ENCODE data around the gene LAMA1. TPM values are rescaled to one million over a fixed set of nuclear protein-coding genes. Genes with fewer than 3 reads are reported as not detected.

The LAMA1 gene
- total and polyA plus RNA-seq, 2 of the 8 experiments (the other 6 are each of a cell fraction or from before 2014, with no cell fraction given) = 30.4 to 48.7 TPM

GRCh38 chr18:7104649-7105048 lies 12.9 kb downstream of the LAMA1 start:
- no peak overlapping the region for H2BK12ac ChIP-seq (ENCODE audit: low read depth, low read length)
- no peak overlapping the region for H3K14ac ChIP-seq (ENCODE audit: insufficient read length)
- no peak overlapping the region for H2BK5ac ChIP-seq (ENCODE audit: low read depth, low read length)
- TF ChIP-seq CBX8 (IDR thresholded peaks at IDR 0.05; ENCODE audit: borderline replicate concordance, low read depth, low read length) (no peak), POLR2A (IDR thresholded peaks at IDR 0.05; ENCODE audit: control extremely low read depth in 1 of 2, low read depth in 2 of 2, low read length in 2 of 2) (no peak), TEAD4 (IDR thresholded peaks at IDR 0.05; ENCODE audit: low read depth, low read length) (no peak), KDM5A (IDR thresholded peaks at IDR 0.05; ENCODE audit: low read length) (no peak), JUN (IDR thresholded peaks at IDR 0.05; ENCODE audit: low read depth, low read length) (no peak), SP1 (IDR thresholded peaks at IDR 0.05; ENCODE audit: low read depth, low read length) (no peak), EP300 (IDR thresholded peaks at IDR 0.05; ENCODE audit: borderline replicate concordance in 1 of 2, low read depth in 2 of 2, low read length in 2 of 2) (no peak), SIN3A (conservative IDR thresholded peaks at IDR 0.05 in 1 of 2, IDR thresholded peaks at IDR 0.05 in 1 of 2; ENCODE audit: low read depth in 1 of 2, low read length in 2 of 2) (no peak), SIRT6 (IDR thresholded peaks at IDR 0.05; ENCODE audit: low read length) (no peak), CHD2 (IDR thresholded peaks at IDR 0.05; ENCODE audit: low read length) (no peak), SUZ12 (IDR thresholded peaks at IDR 0.05; ENCODE audit: low read length) (no peak), MAFK (IDR thresholded peaks at IDR 0.05; ENCODE audit: low read depth, low read length) (no peak), EZH2 (IDR thresholded peaks at IDR 0.05; ENCODE audit: low read depth, low read length, severe bottlenecking) (no peak), GTF2F1 (IDR thresholded peaks at IDR 0.05; ENCODE audit: borderline replicate concordance, low read depth, low read length) (no peak), CTBP2 (IDR thresholded peaks at IDR 0.05; ENCODE audit: borderline replicate concordance, insufficient read depth, insufficient read length, low read length) (no peak)
- H3K23ac ChIP-seq (ENCODE audit: insufficient read length) = no peak overlapping the region
- no peak overlapping the region for H3K9ac ChIP-seq (replicated peaks in 1 of 4; ENCODE audit: extremely low read depth in 1 of 4, low read depth in 3 of 4, low read length in 3 of 4)
- H3K9me3 ChIP-seq (ENCODE audit: insufficient read depth in 2 of 2, low read depth in 1 of 2, low read length in 1 of 2) = no peaks in the 10 kb centered on the region
- H2AK5ac ChIP-seq (ENCODE audit: low read depth, low read length) = no peak overlapping the region
- H3K23me2 ChIP-seq (ENCODE audit: low read depth, low read length) = no peaks in the 10 kb centered on the region
- no peak overlapping the region for H3K4ac ChIP-seq (replicated peaks; ENCODE audit: insufficient read length, low read depth, low read length)
- no peak overlapping the region for H2BK15ac ChIP-seq (ENCODE audit: low read length)
- H4K8ac ChIP-seq (ENCODE audit: extremely low read depth, insufficient read depth, low read length) = no peak overlapping the region
- H3K56ac ChIP-seq (replicated peaks; ENCODE audit: insufficient read length, low read depth, low read length) = no peak overlapping the region
- H3K27ac ChIP-seq (ENCODE audit: low read depth, low read length) = no peak overlapping the region
- no peak overlapping the region for H3K4me2 ChIP-seq (ENCODE audit: insufficient read depth in 1 of 2, low read depth in 2 of 2, low read length in 2 of 2)
- H3K79me1 ChIP-seq (ENCODE audit: low read depth, low read length) = peaks cover 8% of the 10 kb centered on the region; the same call in 1 of the 2 replicates
- FAIRE-seq (no peak), DNase-seq (ENCODE audit: low read depth in 1 of 2, low spot score in 2 of 2) (no peak)
- peaks cover 3 to 24% of the 10 kb centered on the region in 2 experiments; a peak in 2 of 4 replicates for H3K79me2 ChIP-seq (ENCODE audit: control insufficient read depth in 1 of 2, insufficient read depth in 2 of 2, low read length in 2 of 2)
- H2BK120ac ChIP-seq (replicated peaks; ENCODE audit: low read depth, low read length) = no peak overlapping the region
- no peaks in the 10 kb centered on the region for H3K4me1 ChIP-seq (replicated peaks in 1 of 4; ENCODE audit: control insufficient read depth in 3 of 4, insufficient read depth in 4 of 4, low read length in 3 of 4)
- CTCF ChIA-PET (ENCODE audit: partially characterized antibody) = interaction anchor here (1.5 kb wide), 1 partner anchor 10 kb away, joined by 3 read pairs; no protein-coding TSS in a partner anchor
- H4K20me1 ChIP-seq (replicated peaks in 1 of 2; ENCODE audit: control insufficient read depth in 1 of 2, insufficient read depth in 2 of 2, low read length in 2 of 2) = peaks cover 0 to 10% of the 10 kb centered on the region in 2 experiments
- no peak overlapping the region for H3K4me3 ChIP-seq (ENCODE audit: extremely low read depth in 1 of 4, insufficient read depth in 2 of 4, low read depth in 3 of 4, low read length in 4 of 4)
- no peak overlapping the region for H2BK20ac ChIP-seq (ENCODE audit: low read length)
- POLR2A ChIA-PET (ENCODE audit: partially characterized antibody) = interaction anchor here (1.8 kb wide), 1 partner anchor 12 kb away, joined by 5 read pairs; no protein-coding TSS in a partner anchor
- H4K5ac ChIP-seq (ENCODE audit: insufficient read length, low read depth, low read length) = no peak overlapping the region
- 89% methylated on average over 4 of the region's 4 CpGs; no CpG with 5 or more reads in 1 of the 2 experiments for WGBS, 2 experiments (ENCODE audit: extremely low coverage in 1 of 2, insufficient coverage in 1 of 2, insufficient read length in 1 of 2, insufficient replicate concordance in 2 of 2, low coverage in 1 of 2, low lambda C conversion rate in 2 of 2, missing lambda C conversion rate in 1 of 2)
- H3K27me3 ChIP-seq (replicated peaks in 1 of 4; ENCODE audit: control insufficient read depth in 3 of 4, extremely low read depth in 1 of 4, insufficient read depth in 3 of 4, low read length in 3 of 4) = no peaks in the 10 kb centered on the region
- no peak overlapping the region; the same call in 1 of the 2 replicates for H3K18ac ChIP-seq (ENCODE audit: extremely low read depth, low read length)
- H4K91ac ChIP-seq (replicated peaks; ENCODE audit: insufficient read length, low read length) = no peak overlapping the region
- H2AFZ ChIP-seq (ENCODE audit: low read length) = no peak overlapping the region
- peaks cover 0 to 4% (median 0%) of the 10 kb centered on the region in 4 experiments; a peak in 1 of 8 replicates for H3K36me3 ChIP-seq (ENCODE audit: control insufficient read depth in 2 of 4, insufficient read depth in 4 of 4, low read length in 3 of 4)

All from H1 (cell line).